AG04449 (cell line): ENCODE measurements around the gene ELF5.
A peak's percentile ranks its signal among the peaks of the same experiment; 100 is the strongest.

ENCODE experiments used
- CTCF ChIA-PET: fragments of 350-600 bp; formaldehyde crosslinking; extraction: SDS; loops from one replicate; lab custom pipeline; 2021; ENCODE audit warnings: antibody characterized with exemption; lab: Yijun Ruan, JAX
- POLR2A ChIA-PET: fragments of 400-600, 350-600 bp; formaldehyde crosslinking; extraction: SDS; loops from one replicate; lab custom pipeline; 2020; ENCODE audit warnings: antibody characterized with exemption, inconsistent platforms; lab: Yijun Ruan, JAX
- DNase-seq: peaks from one replicate; pipeline ENCODE4 v3.0.0-alpha.2; 2010; ENCODE audit warnings: low read depth, low spot score
- H3K4me3 ChIP-seq: 2 replicates; pipeline ENCODE4 v1.5.1; 2011; ENCODE audit warnings: low read depth, mild to moderate bottlenecking, control low read depth, low read length
- CTCF ChIP-seq: IDR thresholded peaks from one replicate; pipeline ENCODE4 v1.5.1; 2011; ENCODE audit warnings: mild to moderate bottlenecking, moderate library complexity, low read length, control low read depth, inconsistent platforms; ENCODE audit not compliant: insufficient read depth; ENCODE audit errors: missing control alignments

ELF5 gene

GRCh38 chr11:34446386-34446785 is 67.2 kb downstream of the ELF5 start:
- no peak for DNase-seq
- POLR2A ChIA-PET: no interaction called here
- no peak overlapping the region for H3K4me3 ChIP-seq

DNA sequence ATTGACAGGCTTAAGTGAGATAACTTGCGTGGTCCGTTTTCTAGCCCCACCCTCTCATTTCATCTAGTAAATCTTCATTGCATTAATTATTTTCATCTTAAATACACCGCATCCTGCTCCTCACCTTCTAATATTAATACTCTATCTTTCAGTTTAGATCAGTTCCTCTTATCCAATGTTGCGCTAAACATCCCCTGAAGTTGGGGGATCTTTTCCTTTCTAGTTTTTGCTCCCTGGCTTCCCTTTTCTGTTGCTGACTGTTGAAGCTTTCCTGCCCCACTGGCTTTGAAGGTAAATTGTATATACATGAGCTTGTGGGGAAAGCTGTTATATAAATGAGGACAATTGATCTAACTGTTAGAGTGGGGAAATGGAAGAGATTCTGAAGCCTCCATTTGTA is 67.6 kb downstream of the ELF5 start:
- CTCF ChIA-PET: no interaction called here
- DNase-seq: no peak
- H3K4me3 ChIP-seq: no peak overlapping the region
- no peak for TF ChIP-seq CTCF
- POLR2A ChIA-PET: no interaction called here

More at GRCh38 chr11:34446386-34446785, 67.2 kb downstream of the ELF5 start:
- CTCF ChIA-PET: no interaction called here
- TF ChIP-seq CTCF: no peak

DNA sequence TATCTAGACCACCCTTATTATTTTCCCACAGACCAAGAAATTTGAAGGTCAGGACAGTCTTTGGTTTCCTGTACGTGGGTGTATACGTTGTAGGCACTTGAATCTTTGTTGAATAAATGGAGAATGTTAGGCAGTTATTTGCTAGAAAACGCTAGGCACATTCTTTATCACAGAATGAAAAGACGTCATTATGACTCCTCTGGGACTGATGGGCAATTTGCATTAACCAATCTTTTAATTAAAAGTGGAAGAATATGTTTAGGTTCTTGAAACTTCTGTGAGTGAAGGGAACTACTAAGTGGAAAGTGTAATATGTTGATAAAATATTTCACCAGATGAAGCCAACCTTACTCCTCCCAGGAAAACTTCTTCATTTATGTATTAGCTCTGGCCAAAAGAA is 69.2 kb downstream of the ELF5 start:
- H3K4me3 ChIP-seq: no peak overlapping the region
- TF ChIP-seq CTCF: no peak
- no peak for DNase-seq
- ChIA-PET POLR2A (no interaction called here), CTCF (no interaction called here)

- no peak for TF ChIP-seq CTCF
- ChIA-PET CTCF (interaction anchor here (1.2 to 2.3 kb wide), 2 partner anchors 25 to 50 kb away, joined by 3 to 6 read pairs; no protein-coding TSS in a partner anchor), POLR2A (no interaction called here)
- DNase-seq: no peak
- H3K4me3 ChIP-seq: no peak overlapping the region
Observed at GRCh38 chr11:34443136-34443535, 70.5 kb downstream of the ELF5 start.

GRCh38 chr11:34441814-34442213 is 71.8 kb downstream of the ELF5 start:
- H3K4me3 ChIP-seq: no peak overlapping the region
- DNase-seq: no peak
- POLR2A ChIA-PET: no interaction called here
- CTCF ChIA-PET: interaction anchor here (1.2 to 2.3 kb wide), 3 partner anchors 11 to 51 kb away, joined by 3 to 6 read pairs (median 3); no protein-coding TSS in a partner anchor
- no peak for TF ChIP-seq CTCF

DNA sequence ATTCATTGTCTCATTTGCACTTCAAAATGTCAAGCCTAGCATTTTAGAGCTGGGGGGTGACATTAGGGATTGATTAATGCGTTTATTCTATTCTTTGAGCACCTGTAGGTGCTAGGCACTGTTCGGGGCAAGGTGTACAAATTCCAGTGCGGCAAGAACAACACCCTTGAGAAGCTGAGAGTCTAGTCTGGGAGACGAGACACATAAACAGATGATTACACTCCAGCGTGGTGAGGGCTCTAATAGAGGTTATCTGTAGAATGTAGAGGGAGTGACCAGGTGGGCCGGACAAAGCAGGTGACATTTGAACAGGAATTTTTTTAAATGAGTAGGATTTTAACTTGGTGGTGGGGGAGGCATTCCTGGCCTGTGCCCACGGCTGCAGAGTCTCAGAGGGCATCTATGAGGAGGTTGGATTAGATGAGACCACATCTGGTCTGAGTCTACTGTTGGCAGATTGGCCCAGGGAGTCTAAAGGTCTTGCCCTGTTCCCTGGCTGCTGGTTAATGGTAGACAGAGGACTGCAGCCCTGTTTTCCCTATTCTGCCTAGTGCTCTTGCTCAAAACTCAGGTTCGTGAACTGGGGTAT is 73.9 kb downstream of the ELF5 start:
- peak overlapping the region; percentile 92 for H3K4me3 ChIP-seq
- CTCF ChIA-PET: interaction anchor here (0.9 to 1.2 kb wide), 2 partner anchors 8 to 29 kb away, joined by 3 read pairs; no protein-coding TSS in a partner anchor
- no peak for DNase-seq
- no peak for TF ChIP-seq CTCF
- POLR2A ChIA-PET: no interaction called here
